ENCODE measurements around the gene TCF7L2.

DNA sequence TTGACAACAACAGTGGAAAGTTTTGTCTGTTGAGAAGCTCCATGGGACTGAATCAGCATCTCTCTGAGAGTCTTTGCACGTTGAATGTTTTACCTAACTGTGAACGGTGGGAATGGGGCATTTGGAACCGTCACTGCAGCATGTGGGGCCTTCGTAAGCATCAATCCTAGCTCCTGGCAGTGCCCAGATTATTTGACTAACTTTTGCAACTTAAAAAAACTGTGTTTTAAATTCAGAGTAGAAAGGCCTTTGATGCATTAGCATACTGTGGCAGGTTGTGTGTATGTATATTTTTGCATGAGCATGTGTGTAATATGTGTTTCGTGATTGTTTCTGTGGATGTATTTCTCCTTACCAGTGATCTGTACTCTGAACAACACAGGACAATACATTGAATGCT, 194.5 kb downstream of the TCF7L2 start:
- TF ChIP-seq POLR2A (IDR thresholded peaks at IDR 0.05), result no peak
- TF ChIP-seq, protein P1, sequence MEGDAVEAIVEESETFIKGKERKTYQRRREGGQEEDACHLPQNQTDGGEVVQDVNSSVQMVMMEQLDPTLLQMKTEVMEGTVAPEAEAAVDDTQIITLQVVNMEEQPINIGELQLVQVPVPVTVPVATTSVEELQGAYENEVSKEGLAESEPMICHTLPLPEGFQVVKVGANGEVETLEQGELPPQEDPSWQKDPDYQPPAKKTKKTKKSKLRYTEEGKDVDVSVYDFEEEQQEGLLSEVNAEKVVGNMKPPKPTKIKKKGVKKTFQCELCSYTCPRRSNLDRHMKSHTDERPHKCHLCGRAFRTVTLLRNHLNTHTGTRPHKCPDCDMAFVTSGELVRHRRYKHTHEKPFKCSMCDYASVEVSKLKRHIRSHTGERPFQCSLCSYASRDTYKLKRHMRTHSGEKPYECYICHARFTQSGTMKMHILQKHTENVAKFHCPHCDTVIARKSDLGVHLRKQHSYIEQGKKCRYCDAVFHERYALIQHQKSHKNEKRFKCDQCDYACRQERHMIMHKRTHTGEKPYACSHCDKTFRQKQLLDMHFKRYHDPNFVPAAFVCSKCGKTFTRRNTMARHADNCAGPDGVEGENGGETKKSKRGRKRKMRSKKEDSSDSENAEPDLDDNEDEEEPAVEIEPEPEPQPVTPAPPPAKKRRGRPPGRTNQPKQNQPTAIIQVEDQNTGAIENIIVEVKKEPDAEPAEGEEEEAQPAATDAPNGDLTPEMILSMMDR (IDR thresholded peaks at IDR 0.05), result no peak

All from body of pancreas (tissue), 4 donors.